ENCODE measurements around the gene FZD10. TPM values are rescaled to one million over a fixed set of nuclear protein-coding genes. Genes with fewer than 3 reads are reported as not detected.

FZD10 gene
- total RNA-seq, 2 experiments from 2014 or later: not detected

- POLR2A ChIA-PET: no interaction called here
Observed at GRCh38 chr12:130170611-130171010, 8.3 kb downstream of the FZD10 start.

GRCh38 chr12:130177635-130178242, 15.5 kb downstream of the FZD10 start:
- CTCF ChIA-PET: no interaction called here
- POLR2A ChIA-PET: no interaction called here

More at GRCh38 chr12:130170611-130171010, 8.3 kb downstream of the FZD10 start:
- CTCF ChIA-PET: no interaction called here

DNA sequence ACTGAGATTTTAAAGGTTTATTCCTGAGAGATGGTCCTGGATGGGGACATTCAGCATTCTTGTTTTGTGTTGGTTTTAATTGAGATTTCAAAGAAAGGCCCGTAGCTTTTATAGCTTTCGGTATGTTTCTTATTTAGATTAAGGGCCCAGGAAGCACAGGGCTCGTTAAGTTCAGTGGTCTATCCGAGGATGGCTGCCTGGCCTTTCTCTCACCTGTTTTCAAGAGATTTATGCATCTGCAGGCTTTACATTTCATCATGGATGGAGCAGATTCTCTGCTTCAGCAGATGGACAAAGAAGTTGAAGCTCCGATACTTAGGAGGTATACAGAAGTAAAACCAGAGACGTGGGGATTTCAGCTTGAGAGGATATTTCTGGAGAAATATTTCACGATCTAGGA, 16.0 kb downstream of the FZD10 start:
- POLR2A ChIA-PET: no interaction called here
- CTCF ChIA-PET: no interaction called here

DNA sequence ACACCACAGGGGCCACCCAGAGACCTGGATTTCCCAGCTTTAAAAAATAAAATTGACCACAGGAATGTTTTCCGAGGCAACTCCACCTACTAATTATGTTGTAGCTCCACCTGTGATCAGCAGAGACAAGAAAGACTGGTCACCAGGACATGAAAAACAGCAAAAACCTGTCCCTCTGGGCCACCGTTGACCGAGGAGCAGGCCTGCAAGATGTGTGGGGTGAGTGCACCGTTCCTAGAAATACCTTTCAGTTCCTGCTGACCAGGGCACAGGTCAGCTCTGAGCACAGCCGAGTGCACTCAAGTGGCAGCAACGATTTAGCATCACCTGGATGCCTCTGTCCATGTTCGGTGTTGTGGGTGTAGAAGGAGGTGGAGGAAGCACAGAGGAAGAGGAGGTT, 16.9 kb downstream of the FZD10 start:
- ChIA-PET POLR2A (no interaction called here), CTCF (no interaction called here)

DNA sequence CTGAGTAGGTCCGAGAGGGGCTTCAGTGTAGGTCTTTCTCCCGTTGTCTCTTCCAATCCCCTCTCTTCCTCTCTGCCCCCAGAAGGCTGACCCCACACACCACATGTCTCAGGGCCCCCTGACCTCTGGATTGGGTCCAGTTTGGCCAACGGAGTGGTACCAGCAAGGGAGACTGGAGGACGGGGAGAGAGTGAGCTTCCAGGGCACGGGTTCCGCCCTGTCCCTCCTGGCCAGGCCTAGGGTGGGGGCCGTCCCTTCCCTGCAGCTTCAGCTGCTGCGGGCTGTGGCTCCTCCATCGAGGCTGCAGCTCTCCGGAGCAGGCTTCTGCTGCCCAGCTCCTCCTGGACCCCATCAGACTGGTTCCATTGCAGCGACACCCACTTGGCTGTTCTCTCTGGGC, 17.4 kb downstream of the FZD10 start:
- ChIA-PET POLR2A (no interaction called here), CTCF (no interaction called here)

DNA sequence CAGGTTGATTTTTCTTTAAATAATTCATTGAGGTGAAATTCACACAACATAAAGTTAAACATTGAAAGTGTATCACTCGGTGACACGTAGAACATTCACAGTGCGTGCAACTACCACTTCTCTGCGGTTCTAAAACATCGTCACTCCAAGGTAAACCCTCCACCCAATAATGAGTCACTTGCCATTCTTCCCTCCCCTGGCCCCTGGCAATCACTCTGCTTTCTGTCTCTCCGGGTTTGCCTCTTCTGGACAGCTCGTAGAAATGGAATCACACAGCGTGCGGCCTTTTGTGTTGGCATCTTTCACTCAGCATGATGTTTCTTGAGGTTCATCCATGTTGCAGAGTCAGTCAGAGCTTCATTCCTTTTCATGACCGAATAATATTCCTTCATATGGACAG, 18.9 kb downstream of the FZD10 start:
- ChIA-PET POLR2A (no interaction called here), CTCF (no interaction called here)

DNA sequence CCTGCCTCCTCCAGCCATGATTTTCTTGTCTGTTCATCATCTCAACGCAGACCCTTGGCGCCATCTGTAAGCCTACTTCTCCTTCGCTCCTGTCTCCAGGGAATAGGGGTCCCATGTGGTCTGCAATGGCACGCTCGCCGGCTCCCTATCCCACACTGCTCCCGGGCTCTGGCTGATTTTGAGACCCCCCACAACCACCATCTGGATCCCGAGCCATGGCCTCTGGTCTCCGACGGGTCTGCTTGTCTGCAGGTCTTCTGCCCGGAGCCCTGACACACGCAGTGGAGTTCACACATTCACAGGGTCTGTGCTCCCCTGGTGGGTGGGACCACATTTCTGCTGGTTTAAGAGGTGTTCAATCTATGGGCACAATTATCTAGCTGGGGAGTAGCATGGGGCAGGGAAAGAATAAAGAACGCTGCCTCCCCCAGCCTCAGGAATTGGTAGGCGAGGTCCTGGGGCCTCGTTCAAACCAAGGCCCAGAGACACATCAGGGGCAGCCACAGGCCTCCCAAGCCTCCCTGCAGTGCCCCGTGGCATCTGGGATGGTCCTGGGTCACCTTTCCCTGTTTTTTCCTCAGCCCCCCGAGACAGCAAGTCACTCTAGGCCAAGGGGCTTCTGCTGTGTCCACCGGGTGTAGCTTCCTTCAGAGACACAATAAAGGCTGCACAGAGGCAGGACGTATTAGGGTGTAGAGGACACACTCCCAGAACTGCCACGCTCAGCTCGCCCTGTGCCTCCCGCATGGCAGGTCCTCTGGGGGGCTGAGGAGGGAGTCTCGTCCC, 21.5 kb downstream of the FZD10 start:
- ChIA-PET POLR2A (no interaction called here), CTCF (no interaction called here)

- POLR2A ChIA-PET: no interaction called here
- CTCF ChIA-PET: no interaction called here
Observed at GRCh38 chr12:130184404-130185090, 22.3 kb downstream of the FZD10 start.

GRCh38 chr12:130185455-130186391, 23.5 kb downstream of the FZD10 start:
- ChIA-PET CTCF (no interaction called here), POLR2A (no interaction called here)

- CTCF ChIA-PET: no interaction called here
- POLR2A ChIA-PET: no interaction called here
Observed at GRCh38 chr12:130186651-130187268, 24.5 kb downstream of the FZD10 start.

GRCh38 chr12:130192642-130193345, 30.5 kb downstream of the FZD10 start:
- CTCF ChIA-PET: no interaction called here
- POLR2A ChIA-PET: no interaction called here

GRCh38 chr12:130194154-130194553, 31.9 kb downstream of the FZD10 start:
- CTCF ChIA-PET: no interaction called here
- POLR2A ChIA-PET: no interaction called here

GRCh38 chr12:130195369-130195768, 33.1 kb downstream of the FZD10 start:
- ChIA-PET POLR2A (no interaction called here), CTCF (no interaction called here)

DNA sequence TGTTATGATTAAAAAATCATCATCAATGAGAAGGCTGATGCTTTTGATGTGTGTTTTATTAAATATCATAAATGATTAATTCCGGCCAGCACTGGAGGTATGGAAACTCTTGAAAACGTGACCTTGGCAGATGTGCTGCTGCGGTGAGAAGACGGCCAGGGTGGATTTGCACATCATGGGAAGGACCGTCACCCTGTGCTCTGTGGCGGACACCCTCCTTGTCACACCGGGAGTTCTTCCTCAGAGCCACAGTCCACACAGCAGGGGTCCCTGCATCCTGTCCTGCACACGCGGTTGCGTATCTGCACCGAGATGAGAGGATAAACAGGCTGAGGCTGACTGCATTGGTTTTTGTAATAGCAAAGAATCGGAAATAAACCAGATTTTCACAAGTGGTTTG, 33.5 kb downstream of the FZD10 start:
- ChIA-PET POLR2A (no interaction called here), CTCF (no interaction called here)

- ChIA-PET CTCF (no interaction called here), POLR2A (no interaction called here)
Observed at GRCh38 chr12:130196827-130197226, 34.6 kb downstream of the FZD10 start.

- CTCF ChIA-PET: no interaction called here
- POLR2A ChIA-PET: no interaction called here
Observed at GRCh38 chr12:130198026-130198662, 35.9 kb downstream of the FZD10 start.

- CTCF ChIA-PET: no interaction called here
- POLR2A ChIA-PET: no interaction called here
Observed at GRCh38 chr12:130198663-130199060, 36.4 kb downstream of the FZD10 start.

DNA sequence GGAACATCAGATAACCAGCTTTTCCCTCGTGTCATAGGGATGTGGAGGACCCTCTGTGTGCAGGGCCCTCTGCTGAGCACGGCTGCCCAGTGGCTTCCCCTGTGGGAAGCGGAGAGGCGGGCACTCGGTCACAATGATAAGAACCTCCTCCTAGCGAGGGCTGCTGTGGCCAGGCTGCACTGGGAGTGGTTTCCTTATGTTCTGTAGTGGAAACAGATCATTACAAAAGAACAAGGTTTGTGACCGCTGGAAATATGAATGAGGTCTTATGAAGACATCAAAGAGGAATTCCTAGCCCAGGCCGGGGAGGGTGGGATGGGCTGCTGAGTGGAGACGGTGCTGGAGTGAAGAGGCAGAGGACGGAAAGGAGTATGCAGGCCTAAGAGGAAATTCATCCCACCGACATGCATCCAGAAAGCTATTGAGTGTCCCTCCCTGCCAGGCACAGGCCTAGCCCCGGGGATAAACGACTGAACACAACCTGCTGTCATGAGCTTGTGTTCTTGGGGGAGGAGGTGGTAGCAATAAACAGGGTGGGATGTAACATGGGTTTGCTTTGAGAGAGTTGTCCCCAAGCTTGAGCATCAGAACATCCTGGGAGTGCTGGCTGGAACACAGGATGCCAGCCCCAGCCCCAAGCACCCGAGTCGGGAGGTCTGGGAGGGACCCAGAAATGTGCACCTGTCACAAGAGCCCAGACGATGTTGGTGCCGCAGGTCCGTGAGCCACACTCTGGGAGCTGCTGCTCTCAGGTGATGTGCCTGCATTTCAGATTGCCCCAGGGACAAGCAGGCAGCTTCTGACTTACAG, 37.5 kb downstream of the FZD10 start:
- ChIA-PET POLR2A (no interaction called here), CTCF (no interaction called here)
